ENCODE data around the gene GLE1. TPM values are rescaled to one million over a fixed set of nuclear protein-coding genes. Genes with fewer than 3 reads are reported as not detected.
"Not testable (repeated sequence)": the region's sequence is repeated elsewhere in the genome, so short reads cannot be mapped to it uniquely, and the experiment has no call there.

Gene GLE1

GRCh38 chr9:128580731-128581130 lies 76.2 kb downstream of the GLE1 start:
- Histone ChIP-seq H3K36me3 (ENCODE audit: insufficient read depth, low read length) (peaks cover 96% of the 10 kb centered on the region), H3K9ac (ENCODE audit: low read depth, low read length) (no peak overlapping the region), H3K4me1 (ENCODE audit: control insufficient read depth, insufficient read depth, low read length) (peaks cover 1% of the 10 kb centered on the region), H3K9me3 (replicated peaks; ENCODE audit: low read length) (no peaks in the 10 kb centered on the region), H3K4me2 (ENCODE audit: low read length) (no peak overlapping the region), H3K4me3 (ENCODE audit: low read length) (no peak overlapping the region), H3K27me3 (ENCODE audit: control insufficient read depth, insufficient read depth, low read length) (no peaks in the 10 kb centered on the region)

GRCh38 chr9:128585155-128585554 lies 80.6 kb downstream of the GLE1 start:
- peaks cover 88% of the 10 kb centered on the region for H3K36me3 ChIP-seq (ENCODE audit: insufficient read depth, low read length)
- H3K27me3 ChIP-seq (ENCODE audit: control insufficient read depth, insufficient read depth, low read length) = not testable (repeated sequence)

GRCh38 chr9:128586934-128587333 lies 82.4 kb downstream of the GLE1 start:
- H3K36me3 ChIP-seq (ENCODE audit: insufficient read depth, low read length) = peaks cover 86% of the 10 kb centered on the region
- not testable (repeated sequence) for H3K27me3 ChIP-seq (ENCODE audit: control insufficient read depth, insufficient read depth, low read length); H3K4me1 ChIP-seq (ENCODE audit: control insufficient read depth, insufficient read depth, low read length); H3K4me2 ChIP-seq (ENCODE audit: low read length); H3K9ac ChIP-seq (ENCODE audit: low read depth, low read length); H3K9me3 ChIP-seq (replicated peaks; ENCODE audit: low read length); H3K4me3 ChIP-seq (ENCODE audit: low read length)

More at GRCh38 chr9:128585155-128585554, 80.6 kb downstream of the GLE1 start:
- H3K4me3 ChIP-seq (ENCODE audit: low read length); H3K4me1 ChIP-seq (ENCODE audit: control insufficient read depth, insufficient read depth, low read length); H3K4me2 ChIP-seq (ENCODE audit: low read length); H3K9me3 ChIP-seq (replicated peaks; ENCODE audit: low read length); H3K9ac ChIP-seq (ENCODE audit: low read depth, low read length): not testable (repeated sequence)

- H3K4me2 ChIP-seq (ENCODE audit: low read length) = no peak overlapping the region
- no peak overlapping the region for H3K9ac ChIP-seq (ENCODE audit: low read depth, low read length)
- H3K27me3 ChIP-seq (ENCODE audit: control insufficient read depth, insufficient read depth, low read length) = no peaks in the 10 kb centered on the region
- H3K4me1 ChIP-seq (ENCODE audit: control insufficient read depth, insufficient read depth, low read length) = no peaks in the 10 kb centered on the region
- no peak overlapping the region for H3K4me3 ChIP-seq (ENCODE audit: low read length)
- H3K36me3 ChIP-seq (ENCODE audit: insufficient read depth, low read length) = peaks cover 84% of the 10 kb centered on the region
- H3K9me3 ChIP-seq (replicated peaks; ENCODE audit: low read length) = no peaks in the 10 kb centered on the region
Observed at GRCh38 chr9:128587453-128587852, 82.9 kb downstream of the GLE1 start.

DNA sequence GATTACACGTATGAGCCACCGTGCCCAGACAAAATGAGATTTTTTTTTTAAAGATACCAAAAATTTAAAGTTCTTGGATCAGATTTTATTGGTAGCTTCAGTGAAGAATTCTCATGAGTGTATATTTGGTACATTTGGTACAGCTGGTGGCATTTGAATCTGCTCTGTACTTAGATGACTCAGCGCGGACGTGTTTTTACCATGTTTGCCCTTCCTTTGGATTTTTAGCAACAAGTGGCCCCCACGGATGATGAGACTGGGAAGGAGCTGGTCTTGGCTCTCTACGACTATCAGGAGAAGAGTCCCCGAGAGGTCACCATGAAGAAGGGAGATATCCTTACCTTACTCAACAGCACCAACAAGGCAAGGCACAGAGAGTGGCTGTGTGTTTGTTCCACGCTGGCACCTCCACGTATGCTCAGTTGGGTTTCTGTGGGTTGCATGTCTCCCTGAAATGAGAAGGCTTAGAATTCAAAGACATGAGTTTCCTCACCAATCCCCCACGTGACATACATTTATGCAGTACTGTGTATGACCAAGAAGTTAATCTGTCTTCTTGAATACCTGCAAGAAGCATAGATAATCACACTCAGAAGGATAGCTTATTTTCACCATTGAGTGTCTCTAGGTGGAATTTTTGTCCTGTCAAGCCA lies 84.2 kb downstream of the GLE1 start:
- no peaks in the 10 kb centered on the region for H3K9me3 ChIP-seq (replicated peaks; ENCODE audit: low read length)
- H3K4me3 ChIP-seq (ENCODE audit: low read length) = no peak overlapping the region
- no peak overlapping the region for H3K4me2 ChIP-seq (ENCODE audit: low read length)
- no peaks in the 10 kb centered on the region for H3K4me1 ChIP-seq (ENCODE audit: control insufficient read depth, insufficient read depth, low read length)
- H3K9ac ChIP-seq (ENCODE audit: low read depth, low read length) = no peak overlapping the region
- H3K27me3 ChIP-seq (ENCODE audit: control insufficient read depth, insufficient read depth, low read length) = no peaks in the 10 kb centered on the region
- H3K36me3 ChIP-seq (ENCODE audit: insufficient read depth, low read length) = peaks cover 84% of the 10 kb centered on the region

Small RNA genes lying within 50 kb of the gene (small RNA-seq; reads per million reads assigned to genes)
- gene RNU7-171P = not detected

Data from skeletal muscle satellite cell (primary cell).